ENCODE measurements around the gene LRP1B. TPM values are rescaled to one million over a fixed set of nuclear protein-coding genes. Genes with fewer than 3 reads are reported as not detected.
A peak's percentile ranks its signal among the peaks of the same experiment; 100 is the strongest.

The LRP1B gene
- total RNA-seq, 8 experiments from 2014 or later = 0.04 to 31.2 (median 11.5) TPM

GRCh38 chr2:140841141-140841540 lies 1289.7 kb downstream of the LRP1B start:
- H3K4me3 ChIP-seq = no peak overlapping the region
- H3K27ac ChIP-seq = no peak overlapping the region
- H3K4me1 ChIP-seq (replicated peaks in 1 of 2) = no peaks in the 10 kb centered on the region
- 34 to 100% (median 63%) methylated on average over 2 to 3 of the region's 3 CpGs for WGBS, 10 experiments
- in situ Hi-C loops (cut with MboI; ENCODE audit: low pct_unique_long_range_greater_than_20kb in 2 of 9, low sequenced_read_pairs in 9 of 9, unreplicated experiment in 9 of 9) = no loop called here
- ATAC-seq (replicated peaks in 6 of 8) = no peak

GRCh38 chr2:140836826-140837225 lies 1294.0 kb downstream of the LRP1B start:
- in situ Hi-C loops (cut with MboI; ENCODE audit: low pct_unique_long_range_greater_than_20kb in 2 of 9, low sequenced_read_pairs in 9 of 9, unreplicated experiment in 9 of 9) = no loop called here
- 43 to 93% (median 69%) methylated on average over 1 to 2 of the region's 2 CpGs; no CpG with 5 or more reads in 2 of the 10 experiments for WGBS, 10 experiments
- no peak overlapping the region for H3K4me3 ChIP-seq

GRCh38 chr2:140835079-140835478 lies 1295.7 kb downstream of the LRP1B start:
- in situ Hi-C loops (cut with MboI; ENCODE audit: low pct_unique_long_range_greater_than_20kb in 2 of 9, low sequenced_read_pairs in 9 of 9, unreplicated experiment in 9 of 9) = no loop called here

More at GRCh38 chr2:140836826-140837225, 1294.0 kb downstream of the LRP1B start:
- ATAC-seq (replicated peaks in 6 of 8) = no peak
- H3K27ac ChIP-seq = no peak overlapping the region
- no peaks in the 10 kb centered on the region for H3K4me1 ChIP-seq (replicated peaks in 1 of 2)

GRCh38 chr2:140814141-140814540 lies 1316.7 kb downstream of the LRP1B start:
- no peak for ATAC-seq (replicated peaks in 6 of 8)
- H3K4me1 ChIP-seq (replicated peaks in 1 of 2) = no peaks in the 10 kb centered on the region
- in situ Hi-C loops (cut with MboI; ENCODE audit: low pct_unique_long_range_greater_than_20kb in 2 of 9, low sequenced_read_pairs in 9 of 9, unreplicated experiment in 9 of 9) = no loop called here
- WGBS, 10 experiments = 40 to 100% (median 96%) methylated on average over 1 to 3 of the region's 3 CpGs; no CpG with 5 or more reads in 3 of the 10 experiments
- H3K27ac ChIP-seq = no peak overlapping the region
- no peak overlapping the region for H3K4me3 ChIP-seq

More at GRCh38 chr2:140835079-140835478, 1295.7 kb downstream of the LRP1B start:
- Histone ChIP-seq H3K27ac (no peak overlapping the region), H3K4me1 (replicated peaks in 1 of 2) (no peaks in the 10 kb centered on the region), H3K4me3 (no peak overlapping the region)
- WGBS, 10 experiments = 51 to 96% (median 80%) methylated on average over 2 to 7 of the region's 7 CpGs
- ATAC-seq (replicated peaks in 6 of 8) = no peak

GRCh38 chr2:140808820-140809219 lies 1322.0 kb downstream of the LRP1B start:
- peak in 1 of 8 experiments; percentile 31 for ATAC-seq (replicated peaks in 6 of 8)
- Histone ChIP-seq H3K4me1 (replicated peaks in 1 of 2) (no peaks in the 10 kb centered on the region), H3K4me3 (no peak overlapping the region), H3K27ac (no peak overlapping the region)
- 0 to 100% (median 83%) methylated on average over 1 of the region's 1 CpG; no CpG with 5 or more reads in 3 of the 10 experiments for WGBS, 10 experiments
- in situ Hi-C loops (cut with MboI; ENCODE audit: low pct_unique_long_range_greater_than_20kb in 2 of 9, low sequenced_read_pairs in 9 of 9, unreplicated experiment in 9 of 9) = no loop called here

- Histone ChIP-seq H3K27ac (no peak overlapping the region), H3K4me1 (replicated peaks in 1 of 2) (no peaks in the 10 kb centered on the region), H3K4me3 (no peak overlapping the region)
- 0 to 100% (median 69%) methylated on average over 1 of the region's 1 CpG; no CpG with 5 or more reads in 2 of the 10 experiments for WGBS, 10 experiments
- in situ Hi-C loops (cut with MboI; ENCODE audit: low pct_unique_long_range_greater_than_20kb in 2 of 9, low sequenced_read_pairs in 9 of 9, unreplicated experiment in 9 of 9) = no loop called here
- no peak for ATAC-seq (replicated peaks in 6 of 8)
Observed at GRCh38 chr2:140808211-140808610, 1322.6 kb downstream of the LRP1B start.

- no peak overlapping the region for H3K4me3 ChIP-seq
- H3K4me1 ChIP-seq (replicated peaks in 1 of 2) = no peaks in the 10 kb centered on the region
- no peak overlapping the region for H3K27ac ChIP-seq
- in situ Hi-C loops (cut with MboI; ENCODE audit: low pct_unique_long_range_greater_than_20kb in 2 of 9, low sequenced_read_pairs in 9 of 9, unreplicated experiment in 9 of 9) = no loop called here
- peak in 1 of 8 experiments; percentile 67 for ATAC-seq (replicated peaks in 6 of 8)
- 0 to 100% (median 88%) methylated on average over 1 of the region's 1 CpG; no CpG with 5 or more reads in 1 of the 10 experiments for WGBS, 10 experiments
Observed at GRCh38 chr2:140804700-140805260, 1326.0 kb downstream of the LRP1B start.

GRCh38 chr2:140801311-140801710 lies 1329.5 kb downstream of the LRP1B start:
- no peak for ATAC-seq (replicated peaks in 6 of 8)
- 62 to 100% (median 90%) methylated on average over 1 to 3 of the region's 3 CpGs; no CpG with 5 or more reads in 1 of the 10 experiments for WGBS, 10 experiments
- H3K4me3 ChIP-seq = no peak overlapping the region
- in situ Hi-C loops (cut with MboI; ENCODE audit: low pct_unique_long_range_greater_than_20kb in 2 of 9, low sequenced_read_pairs in 9 of 9, unreplicated experiment in 9 of 9) = no loop called here
- no peak overlapping the region for H3K27ac ChIP-seq
- H3K4me1 ChIP-seq (replicated peaks in 1 of 2) = no peaks in the 10 kb centered on the region

GRCh38 chr2:140797718-140798117 lies 1333.1 kb downstream of the LRP1B start:
- ATAC-seq (replicated peaks in 6 of 8) = no peak
- 60 to 100% (median 86%) methylated on average over 3 to 4 of the region's 4 CpGs; no CpG with 5 or more reads in 1 of the 10 experiments for WGBS, 10 experiments
- Histone ChIP-seq H3K27ac (no peak overlapping the region), H3K4me3 (no peak overlapping the region), H3K4me1 (replicated peaks in 1 of 2) (no peaks in the 10 kb centered on the region)
- in situ Hi-C loops (cut with MboI; ENCODE audit: low pct_unique_long_range_greater_than_20kb in 2 of 9, low sequenced_read_pairs in 9 of 9, unreplicated experiment in 9 of 9) = no loop called here

GRCh38 chr2:140791802-140792201 lies 1339.0 kb downstream of the LRP1B start:
- no peak overlapping the region for H3K27ac ChIP-seq
- 52 to 100% (median 87%) methylated on average over 1 to 2 of the region's 2 CpGs; no CpG with 5 or more reads in 2 of the 10 experiments for WGBS, 10 experiments
- in situ Hi-C loops (cut with MboI; ENCODE audit: low pct_unique_long_range_greater_than_20kb in 2 of 9, low sequenced_read_pairs in 9 of 9, unreplicated experiment in 9 of 9) = no loop called here
- no peaks in the 10 kb centered on the region for H3K4me1 ChIP-seq (replicated peaks in 1 of 2)
- H3K4me3 ChIP-seq = no peak overlapping the region
- ATAC-seq (replicated peaks in 6 of 8) = no peak

- Histone ChIP-seq H3K4me1 (replicated peaks in 1 of 2) (peaks cover 0 to 3% of the 10 kb centered on the region in 2 donors), H3K27ac (no peak overlapping the region), H3K4me3 (no peak overlapping the region)
- peak in 2 of 8 experiments; percentile 23 to 50 for ATAC-seq (replicated peaks in 6 of 8)
- WGBS, 10 experiments = 21 to 86% (median 72%) methylated on average over 1 to 2 of the region's 2 CpGs; no CpG with 5 or more reads in 4 of the 10 experiments
- in situ Hi-C loops (cut with MboI; ENCODE audit: low pct_unique_long_range_greater_than_20kb in 2 of 9, low sequenced_read_pairs in 9 of 9, unreplicated experiment in 9 of 9) = no loop called here
Observed at GRCh38 chr2:140786585-140786984, 1344.2 kb downstream of the LRP1B start.

- Histone ChIP-seq H3K27ac (no peak overlapping the region), H3K4me1 (replicated peaks in 1 of 2) (peaks cover 0 to 6% of the 10 kb centered on the region in 2 donors), H3K4me3 (no peak overlapping the region)
- ATAC-seq (replicated peaks in 6 of 8) = no peak
- in situ Hi-C loops (cut with MboI; ENCODE audit: low pct_unique_long_range_greater_than_20kb in 2 of 9, low sequenced_read_pairs in 9 of 9, unreplicated experiment in 9 of 9) = no loop called here
Observed at GRCh38 chr2:140775411-140775810, 1355.4 kb downstream of the LRP1B start.

GRCh38 chr2:140770645-140771044 lies 1360.2 kb downstream of the LRP1B start:
- H3K27ac ChIP-seq = no peak overlapping the region
- H3K4me1 ChIP-seq (replicated peaks in 1 of 2) = no peaks in the 10 kb centered on the region
- H3K4me3 ChIP-seq = no peak overlapping the region
- no peak for ATAC-seq (replicated peaks in 6 of 8)
- WGBS, 10 experiments = 83 to 100% (median 87%) methylated on average over 1 of the region's 1 CpG; no CpG with 5 or more reads in 2 of the 10 experiments
- in situ Hi-C loops (cut with MboI; ENCODE audit: low pct_unique_long_range_greater_than_20kb in 2 of 9, low sequenced_read_pairs in 9 of 9, unreplicated experiment in 9 of 9) = no loop called here

GRCh38 chr2:140761807-140762206 lies 1369.0 kb downstream of the LRP1B start:
- no peak for ATAC-seq (replicated peaks in 6 of 8)
- no peaks in the 10 kb centered on the region for H3K4me1 ChIP-seq (replicated peaks in 1 of 2)
- 0 to 93% (median 71%) methylated on average over 1 to 2 of the region's 2 CpGs; no CpG with 5 or more reads in 1 of the 10 experiments for WGBS, 10 experiments
- H3K4me3 ChIP-seq = no peak overlapping the region
- in situ Hi-C loops (cut with MboI; ENCODE audit: low pct_unique_long_range_greater_than_20kb in 2 of 9, low sequenced_read_pairs in 9 of 9, unreplicated experiment in 9 of 9) = no loop called here
- no peak overlapping the region for H3K27ac ChIP-seq
